ENCODE measurements around the gene AVL9. TPM values are rescaled to one million over a fixed set of nuclear protein-coding genes. Genes with fewer than 3 reads are reported as not detected.
A peak's percentile ranks its signal among the peaks of the same experiment; 100 is the strongest.

AVL9 gene
- total RNA-seq (2016; rRNA removed; fragmentation: Illumina TruSeq; extraction: Trizol) (48.0 and 65.3 TPM in 2 replicates), polyA plus RNA-seq (2011; rRNA removed) (28.3 and 29.9 TPM in 2 replicates), polyA minus RNA-seq (2011; rRNA and poly(A)+ RNA removed; ENCODE audit: low replicate concordance) (21.4 and 43.4 TPM in 2 replicates), Bru-seq, nascent RNA (percentile 88 among the genes with signal in this experiment), BruChase-seq, experiment 1, labeled RNA remaining after a 6-hour chase (percentile 80 among the genes with signal in this experiment), BruChase-seq, experiment 2, labeled RNA remaining after a 2-hour chase (percentile 83 among the genes with signal in this experiment)
- 8.4 and 10.1 TPM in 2 replicates for total RNA-seq (2016; cell fraction: cytosol; rRNA removed; fragmentation: Illumina TruSeq; extraction: Trizol; ENCODE audit: low read depth)
- total RNA-seq (2016; cell fraction: insoluble cytoplasmic fraction; rRNA removed; fragmentation: Illumina TruSeq; extraction: Trizol): 42.6 and 60.3 TPM in 2 replicates
- 25.0 and 26.9 TPM in 2 replicates for total RNA-seq (2016; cell fraction: membrane; rRNA removed; fragmentation: Illumina TruSeq; extraction: Trizol)
- total RNA-seq (2016; cell fraction: nucleus; rRNA removed; fragmentation: Illumina TruSeq; extraction: Trizol): 34.2 and 39.9 TPM in 2 replicates
- 11.7 and 18.3 TPM in 2 replicates for polyA plus RNA-seq (2011; cell fraction: cytosol; rRNA removed)
- polyA plus RNA-seq (2011; cell fraction: nucleus; rRNA removed): 21.0 and 28.7 TPM in 2 replicates
- 23.2 and 32.9 TPM in 2 replicates for polyA plus RNA-seq (2012)
- polyA plus RNA-seq (2016; cell fraction: cytosol; fragmentation: Illumina TruSeq; extraction: Trizol; ENCODE audit: low read depth): 3.4 and 5.0 TPM in 2 replicates
- 27.6 and 28.0 TPM in 2 replicates for polyA plus RNA-seq (2016; cell fraction: insoluble cytoplasmic fraction; fragmentation: Illumina TruSeq; extraction: Trizol; ENCODE audit: low read depth)
- polyA plus RNA-seq (2016; cell fraction: membrane; fragmentation: Illumina TruSeq; extraction: Trizol; ENCODE audit: low read depth): 8.9 and 9.9 TPM in 2 replicates
- 24.8 and 33.1 TPM in 2 replicates for polyA plus RNA-seq (2016; cell fraction: nucleus; fragmentation: Illumina TruSeq; extraction: Trizol; ENCODE audit: insufficient read depth, low read depth)
- 21.0 and 29.9 TPM in 2 replicates for polyA minus RNA-seq (2011; cell fraction: cytosol; rRNA and poly(A)+ RNA removed)
- polyA minus RNA-seq (2011; cell fraction: nucleus; rRNA and poly(A)+ RNA removed): 38.9 and 43.9 TPM in 2 replicates
- long read RNA-seq, experiment 1, full-length matches to known transcripts: 14 of 26 reads
- long read RNA-seq, experiment 1, partial matches to known transcripts: 3 of 26 reads
- long read RNA-seq, experiment 1, other reads (novel, unspliced or antisense): 9 of 26 reads
- long read RNA-seq, experiment 2, full-length matches to known transcripts: 4 of 51 reads
- long read RNA-seq, experiment 2, partial matches to known transcripts: 8 of 51 reads
- long read RNA-seq, experiment 2, other reads (novel, unspliced or antisense): 39 of 51 reads

DNA sequence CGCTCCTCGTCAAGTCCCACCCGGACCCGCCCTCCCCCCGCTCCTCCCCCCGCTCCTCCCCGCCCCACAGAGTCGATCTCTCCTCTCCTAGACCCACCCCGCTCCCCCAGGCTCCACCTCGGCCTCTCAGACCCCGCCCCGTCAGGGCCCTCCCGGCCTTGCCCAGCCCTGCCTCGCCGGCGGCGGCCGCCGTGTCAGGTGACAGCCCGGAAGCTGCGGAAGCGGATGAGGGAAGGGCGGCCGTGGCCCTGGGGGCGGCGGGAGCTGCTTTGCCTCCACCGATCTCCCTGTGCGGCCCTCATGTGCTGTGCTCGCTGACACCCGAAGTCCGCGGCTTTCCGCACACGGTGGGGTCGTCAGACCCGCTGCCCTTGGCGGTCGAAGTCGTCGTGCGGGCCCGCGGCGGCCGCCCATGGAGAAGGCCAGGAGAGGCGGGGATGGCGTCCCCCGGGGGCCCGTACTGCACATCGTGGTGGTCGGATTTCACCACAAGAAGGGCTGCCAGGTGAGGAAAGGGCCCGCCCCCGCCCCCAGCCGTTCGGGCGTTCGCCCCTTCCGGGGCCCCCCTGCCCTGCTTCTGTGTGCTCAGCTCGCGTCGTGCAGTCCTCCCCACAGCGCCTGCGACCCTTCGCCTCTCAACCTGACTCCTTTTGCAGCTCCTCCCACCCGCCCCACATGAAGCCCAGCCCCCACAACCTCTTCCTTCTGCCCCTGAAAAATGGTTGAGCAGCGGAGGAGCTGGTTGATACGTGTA lies at the start of gene AVL9:
TSS of gene AVL9 (plus strand) at position 192 of the 754 bp plus-strand sequence. CDS start at position 413, 221 bp downstream.
- POLR2A ChIA-PET: interaction anchor here (0.6 to 2.9 kb wide), 26 partner anchors 9 to 1482 kb away, joined by 3 to 31 read pairs (median 4); partner anchors contain the start of genes FKBP9, NT5C3A and RP9
- peak within 1 kb of the TSS; percentile 87 for H3K4me2 ChIP-seq (ENCODE audit: low read depth, low read length)
- FAIRE-seq (peak; percentile 48), ATAC-seq (peak; percentile 96), DNase-seq (ENCODE audit: low spot score) (peak; percentile 91)
- H3K27ac ChIP-seq (ENCODE audit: extremely low read length, insufficient read depth, low read length): peak within 1 kb of the TSS; percentile 100
- CTCF ChIA-PET (ENCODE audit: low intra/inter-chr PET ratio, low total read pairs): no interaction called here
- BruUV-seq (replicated peaks): no TSS peak
- peak within 1 kb of the TSS; percentile 97 for H3K9ac ChIP-seq (ENCODE audit: insufficient read depth, low read depth, low read length)
- peaks cover 39% of the 10 kb centered on the region for H3K4me1 ChIP-seq (ENCODE audit: insufficient read depth, low read length)
- no peaks in the 10 kb centered on the region; a peak in 1 of 5 replicates for H3K36me3 ChIP-seq (replicated peaks in 1 of 2; ENCODE audit: control insufficient read depth in 1 of 2, insufficient read depth in 2 of 2, low read length in 2 of 2)
- H2AFZ ChIP-seq (ENCODE audit: low read length): peak within 1 kb of the TSS; percentile 68
- H3K79me2 ChIP-seq (ENCODE audit: insufficient read depth, low read length): peaks cover 47% of the 10 kb centered on the region
- peaks cover 6% of the 10 kb centered on the region; the same call in 1 of the 2 replicates for H4K20me1 ChIP-seq (ENCODE audit: insufficient read depth, low read length)
- 1% methylated on average over 34 of the region's 67 CpGs for WGBS (ENCODE audit: low lambda C conversion rate)
- H3K9me3 ChIP-seq (ENCODE audit: low read length): no peaks in the 10 kb centered on the region
- intact Hi-C loops (cut with micrococcal nuclease; ENCODE audit: unreplicated experiment): loop anchor here (2.0 to 10.0 kb wide), 2 partner anchors 173 to 719 kb away; no protein-coding TSS in a partner anchor
- in situ Hi-C loops (cut with HindIII; ENCODE audit: extremely low pct_ligation_motif_present, low pct_unique_long_range_greater_than_20kb): no loop called here
- no peaks in the 10 kb centered on the region for H3K27me3 ChIP-seq (ENCODE audit: control insufficient read depth in 1 of 2, insufficient read depth in 2 of 2, low read length in 2 of 2)
- peak within 1 kb of the TSS; percentile 89 to 94 (median 90) for H3K4me3 ChIP-seq (replicated peaks in 1 of 3; ENCODE audit: insufficient read depth in 1 of 3, low read depth in 2 of 3, low read length in 3 of 3)
- TF ChIP-seq ARHGAP35 (CRISPR knock-in tag; IDR thresholded peaks at IDR 0.05; ENCODE audit: borderline replicate concordance): no peak; the same call in 1 of the 2 replicates
- TF ChIP-seq DMTF1 (CRISPR knock-in tag; IDR thresholded peaks at IDR 0.05): no peak
- no peak for TF ChIP-seq RFXANK (CRISPR knock-in tag; IDR thresholded peaks at IDR 0.05)
- peak; percentile 81; the same call in 1 of the 2 replicates for TF ChIP-seq ZNF749 (CRISPR knock-in tag; IDR thresholded peaks at IDR 0.05; ENCODE audit: borderline replicate concordance)
- TF ChIP-seq SAFB2 (CRISPR knock-in tag; IDR thresholded peaks at IDR 0.05; ENCODE audit: borderline replicate concordance, low read depth): peak; percentile 51; the same call in 1 of the 2 replicates
- no peak for TF ChIP-seq ZNF710 (CRISPR knock-in tag; IDR thresholded peaks at IDR 0.05; ENCODE audit: borderline replicate concordance)
- peak; percentile 80; the same call in 1 of the 2 replicates for TF ChIP-seq THAP8 (CRISPR knock-in tag; IDR thresholded peaks at IDR 0.05; ENCODE audit: borderline replicate concordance)
- peak; percentile 97 for TF ChIP-seq ZFX (CRISPR knock-in tag; IDR thresholded peaks at IDR 0.05; ENCODE audit: low read depth)

Measured in HepG2 (cell line).